Stromal cell of bone marrow (primary cell): ENCODE data around the gene PEX16.
A peak's percentile ranks its signal among the peaks of the same experiment; 100 is the strongest.
"Not testable (repeated sequence)": the region's sequence is repeated elsewhere in the genome, so short reads cannot be mapped to it uniquely, and the experiment has no call there.

Experiments used
- DNase-seq: peaks from one replicate; pipeline ENCODE4 v3.0.0-alpha.2; 2012; ENCODE audit warnings: low read depth

The PEX16 gene

GRCh38 chr11:45918331-45918941 lies 759 bp upstream of the PEX16 start:
- peak; percentile 55 for DNase-seq

- DNase-seq, result no peak
These were observed 423 bp downstream of the PEX16 start for GRCh38 chr11:45917286-45917622.

- DNase-seq, result no peak
These were observed 2.2 kb downstream of the PEX16 start for GRCh38 chr11:45915446-45915845.

- no peak for DNase-seq
These were observed 3.6 kb downstream of the PEX16 start for GRCh38 chr11:45913942-45914635.

GRCh38 chr11:45913514-45913913 lies 4.2 kb downstream of the PEX16 start:
- no peak for DNase-seq

- no peak for DNase-seq
These were observed 7.1 kb downstream of the PEX16 start for GRCh38 chr11:45910623-45911022.

- no peak for DNase-seq
These were observed 7.8 kb downstream of the PEX16 start for GRCh38 chr11:45909594-45910475.

GRCh38 chr11:45907911-45908370 lies 9.7 kb downstream of the PEX16 start:
- no peak for DNase-seq

- no peak for DNase-seq
These were observed 10.6 kb downstream of the PEX16 start, which contains the start of gene FREY1 for GRCh38 chr11:45906965-45907611. FREY1 (minus strand) TSS chr11:45907271; CDS start chr11:45907245, 26 bp downstream.

GRCh38 chr11:45906096-45906682 lies 11.5 kb downstream of the PEX16 start:
- no peak for DNase-seq

- not testable (repeated sequence) for DNase-seq
These were observed 12.1 kb downstream of the PEX16 start for GRCh38 chr11:45905576-45905975.

GRCh38 chr11:45905095-45905494 lies 12.6 kb downstream of the PEX16 start:
- DNase-seq, result no peak

- no peak for DNase-seq
These were observed 13.3 kb downstream of the PEX16 start for GRCh38 chr11:45904309-45904915.

GRCh38 chr11:45902452-45903380 lies 15.0 kb downstream of the PEX16 start:
- no peak for DNase-seq

GRCh38 chr11:45901626-45902025 lies 16.1 kb downstream of the PEX16 start:
- no peak for DNase-seq

- DNase-seq, result no peak
These were observed 16.6 kb downstream of the PEX16 start for GRCh38 chr11:45900916-45901617.

- not testable (repeated sequence) for DNase-seq
These were observed 17.4 kb downstream of the PEX16 start for GRCh38 chr11:45900175-45900800.

GRCh38 chr11:45899448-45900174 lies 18.1 kb downstream of the PEX16 start:
- DNase-seq, result peak; percentile 83

GRCh38 chr11:45899086-45899447 lies 18.6 kb downstream of the PEX16 start:
- no peak for DNase-seq
